ENCODE measurements around the gene HPSE2. TPM values are rescaled to one million over a fixed set of nuclear protein-coding genes. Genes with fewer than 3 reads are reported as not detected.

Gene HPSE2
- total and polyA plus RNA-seq, 2 of the 13 experiments (the other 11 are each of a cell fraction or from before 2014, with no cell fraction given), result 0.01 TPM; not detected in 1

DNA sequence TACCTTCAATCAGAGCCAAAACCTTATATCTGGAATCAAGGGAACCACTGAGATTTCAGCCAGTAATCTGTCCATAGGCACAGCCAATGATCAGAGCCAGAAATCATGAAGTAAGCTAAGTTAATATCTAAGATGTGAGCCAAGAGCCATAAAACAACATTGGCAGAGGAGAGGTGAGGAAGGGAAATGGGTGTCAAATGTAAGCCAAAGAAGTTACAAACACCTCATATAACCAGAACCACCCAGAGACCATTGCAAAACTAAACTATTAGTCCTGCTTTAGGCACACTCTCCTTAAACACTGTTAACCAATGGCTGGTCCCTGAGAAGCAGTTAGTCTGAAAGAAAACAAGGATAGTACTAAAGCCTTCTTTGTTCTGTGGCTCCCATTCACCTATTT is 173.1 kb downstream of the HPSE2 start:
- CTCF ChIA-PET (ENCODE audit: low intra/inter-chr PET ratio, low total read pairs), result no interaction called here
- BruUV-seq (replicated peaks), result no TSS peak
- in situ Hi-C loops (cut with HindIII; ENCODE audit: extremely low pct_ligation_motif_present, low pct_unique_long_range_greater_than_20kb), result no loop called here
- Histone ChIP-seq H3K36me3 (replicated peaks in 1 of 2; ENCODE audit: control insufficient read depth in 1 of 2, insufficient read depth in 2 of 2, low read length in 2 of 2) (no peaks in the 10 kb centered on the region), H3K27me3 (ENCODE audit: control insufficient read depth in 1 of 2, insufficient read depth in 2 of 2, low read length in 2 of 2) (no peaks in the 10 kb centered on the region), H3K4me3 (replicated peaks in 1 of 3; ENCODE audit: insufficient read depth in 1 of 3, low read depth in 2 of 3, low read length in 3 of 3) (no peak overlapping the region), H3K9ac (ENCODE audit: insufficient read depth, low read depth, low read length) (no peak overlapping the region), H3K79me2 (ENCODE audit: insufficient read depth, low read length) (no peaks in the 10 kb centered on the region), H3K4me1 (ENCODE audit: insufficient read depth, low read length) (no peaks in the 10 kb centered on the region), H3K27ac (ENCODE audit: extremely low read length, insufficient read depth, low read length) (no peak overlapping the region), H4K20me1 (ENCODE audit: insufficient read depth, low read length) (no peaks in the 10 kb centered on the region), H2AFZ (ENCODE audit: low read length) (no peak overlapping the region), H3K4me2 (ENCODE audit: low read depth, low read length) (no peak overlapping the region), H3K9me3 (ENCODE audit: low read length) (no peaks in the 10 kb centered on the region)
- FAIRE-seq (no peak), DNase-seq (ENCODE audit: low spot score) (no peak), ATAC-seq (no peak)
- TF ChIP-seq ZNF652 (CRISPR knock-in tag; IDR thresholded peaks at IDR 0.05; ENCODE audit: borderline replicate concordance, low read depth) (no peak), NFYB (CRISPR knock-in tag; IDR thresholded peaks at IDR 0.05) (no peak), SOX13 (IDR thresholded peaks at IDR 0.05) (no peak), SOX13 (CRISPR knock-in tag; conservative IDR thresholded peaks at IDR 0.05 in 1 of 2, IDR thresholded peaks at IDR 0.05 in 1 of 2) (no peak), ZNF749 (CRISPR knock-in tag; IDR thresholded peaks at IDR 0.05; ENCODE audit: borderline replicate concordance) (no peak), FOXM1 (CRISPR knock-in tag; IDR thresholded peaks at IDR 0.05) (no peak), TFDP1 (CRISPR knock-in tag; IDR thresholded peaks at IDR 0.05; ENCODE audit: borderline replicate concordance) (no peak), ZNF121 (CRISPR knock-in tag; IDR thresholded peaks at IDR 0.05) (no peak)
- TF ChIP-seq, protein P1, sequence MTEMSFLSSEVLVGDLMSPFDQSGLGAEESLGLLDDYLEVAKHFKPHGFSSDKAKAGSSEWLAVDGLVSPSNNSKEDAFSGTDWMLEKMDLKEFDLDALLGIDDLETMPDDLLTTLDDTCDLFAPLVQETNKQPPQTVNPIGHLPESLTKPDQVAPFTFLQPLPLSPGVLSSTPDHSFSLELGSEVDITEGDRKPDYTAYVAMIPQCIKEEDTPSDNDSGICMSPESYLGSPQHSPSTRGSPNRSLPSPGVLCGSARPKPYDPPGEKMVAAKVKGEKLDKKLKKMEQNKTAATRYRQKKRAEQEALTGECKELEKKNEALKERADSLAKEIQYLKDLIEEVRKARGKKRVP (CRISPR knock-in tag; IDR thresholded peaks at IDR 0.05), result no peak
- TF ChIP-seq, protein P2, sequence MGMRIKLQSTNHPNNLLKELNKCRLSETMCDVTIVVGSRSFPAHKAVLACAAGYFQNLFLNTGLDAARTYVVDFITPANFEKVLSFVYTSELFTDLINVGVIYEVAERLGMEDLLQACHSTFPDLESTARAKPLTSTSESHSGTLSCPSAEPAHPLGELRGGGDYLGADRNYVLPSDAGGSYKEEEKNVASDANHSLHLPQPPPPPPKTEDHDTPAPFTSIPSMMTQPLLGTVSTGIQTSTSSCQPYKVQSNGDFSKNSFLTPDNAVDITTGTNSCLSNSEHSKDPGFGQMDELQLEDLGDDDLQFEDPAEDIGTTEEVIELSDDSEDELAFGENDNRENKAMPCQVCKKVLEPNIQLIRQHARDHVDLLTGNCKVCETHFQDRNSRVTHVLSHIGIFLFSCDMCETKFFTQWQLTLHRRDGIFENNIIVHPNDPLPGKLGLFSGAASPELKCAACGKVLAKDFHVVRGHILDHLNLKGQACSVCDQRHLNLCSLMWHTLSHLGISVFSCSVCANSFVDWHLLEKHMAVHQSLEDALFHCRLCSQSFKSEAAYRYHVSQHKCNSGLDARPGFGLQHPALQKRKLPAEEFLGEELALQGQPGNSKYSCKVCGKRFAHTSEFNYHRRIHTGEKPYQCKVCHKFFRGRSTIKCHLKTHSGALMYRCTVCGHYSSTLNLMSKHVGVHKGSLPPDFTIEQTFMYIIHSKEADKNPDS (CRISPR knock-in tag; IDR thresholded peaks at IDR 0.05), result no peak
- intact Hi-C loops (cut with micrococcal nuclease; ENCODE audit: unreplicated experiment), result no loop called here
- POLR2A ChIA-PET, result no interaction called here
